ENCODE measurements around the gene C4orf17.

The C4orf17 gene

GRCh38 chr4:99540277-99540939 lies 29.6 kb downstream of the C4orf17 start:
- DNase-seq: no peak

DNA sequence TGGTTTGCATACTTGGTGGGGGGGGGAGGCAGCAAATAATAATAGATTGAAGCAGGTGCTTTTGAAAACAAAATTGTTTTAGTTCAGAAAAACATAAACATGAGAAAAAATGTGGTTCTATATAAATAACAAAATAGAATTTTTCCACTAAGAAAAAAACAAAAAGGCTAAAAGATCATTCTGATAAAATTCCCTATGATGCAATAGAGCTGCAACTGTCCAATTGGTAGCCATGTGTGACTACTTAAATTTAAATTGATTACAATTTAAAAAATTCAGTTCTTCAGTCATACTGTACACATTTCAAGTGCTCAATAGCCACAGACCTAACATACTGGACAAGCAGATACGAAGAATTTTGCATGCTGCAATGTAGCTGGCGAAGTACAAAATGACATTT lies 42.1 kb downstream of the C4orf17 start:
- DNase-seq: no peak

DNA sequence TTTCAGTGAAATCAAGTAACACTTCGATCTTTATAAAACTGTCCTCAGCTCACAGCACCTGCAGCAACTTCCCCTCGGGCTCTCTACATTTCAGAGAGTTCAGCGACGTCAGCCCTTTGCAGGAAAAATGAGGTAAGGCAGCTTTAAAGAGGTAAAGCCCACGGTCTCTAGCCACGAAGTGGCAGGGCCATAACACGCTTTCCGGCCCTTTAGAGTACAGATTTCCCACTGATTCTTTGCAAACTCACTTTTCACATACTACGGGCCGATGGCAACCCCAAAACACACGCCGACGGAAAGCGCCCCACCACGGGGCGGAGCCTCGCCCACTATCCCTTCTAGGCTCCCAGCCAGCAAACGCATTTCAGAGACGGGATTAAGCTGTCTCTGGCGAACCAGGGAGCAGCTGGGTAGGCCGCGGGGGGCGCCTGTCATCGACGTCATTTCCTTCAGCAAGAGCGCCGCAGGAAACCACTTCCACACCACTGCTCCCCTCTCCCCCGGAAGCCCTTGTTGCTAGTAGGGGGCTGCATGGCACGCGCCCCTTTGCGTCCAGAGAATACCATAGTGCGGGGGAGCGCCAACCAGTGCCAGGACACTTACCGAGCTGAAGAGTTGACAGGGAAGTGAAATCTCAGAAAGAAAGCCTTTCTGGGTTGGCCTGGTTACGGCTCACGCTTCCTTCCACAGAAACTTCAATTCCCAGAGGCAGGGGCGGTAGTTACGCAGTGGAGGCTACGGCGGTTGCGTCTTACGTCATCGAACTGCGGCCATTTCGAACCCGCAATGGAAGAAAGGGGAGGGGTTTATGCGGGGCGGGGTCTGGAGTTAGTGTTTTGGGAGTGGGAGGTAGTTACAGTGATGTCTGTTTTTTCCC lies 52.7 kb downstream of the C4orf17 start, which contains the start of gene TRMT10A:
TSS of gene TRMT10A (minus strand) at position 730 of the 877 bp plus-strand sequence. CDS start 4,701 bp downstream, outside the sequence.
- DNase-seq: peak; percentile 91

- no peak for DNase-seq
Observed at GRCh38 chr4:99564921-99565320, 54.1 kb downstream of the C4orf17 start.

- DNase-seq: no peak
Observed at GRCh38 chr4:99571883-99572282, 61.1 kb downstream of the C4orf17 start.

DNA sequence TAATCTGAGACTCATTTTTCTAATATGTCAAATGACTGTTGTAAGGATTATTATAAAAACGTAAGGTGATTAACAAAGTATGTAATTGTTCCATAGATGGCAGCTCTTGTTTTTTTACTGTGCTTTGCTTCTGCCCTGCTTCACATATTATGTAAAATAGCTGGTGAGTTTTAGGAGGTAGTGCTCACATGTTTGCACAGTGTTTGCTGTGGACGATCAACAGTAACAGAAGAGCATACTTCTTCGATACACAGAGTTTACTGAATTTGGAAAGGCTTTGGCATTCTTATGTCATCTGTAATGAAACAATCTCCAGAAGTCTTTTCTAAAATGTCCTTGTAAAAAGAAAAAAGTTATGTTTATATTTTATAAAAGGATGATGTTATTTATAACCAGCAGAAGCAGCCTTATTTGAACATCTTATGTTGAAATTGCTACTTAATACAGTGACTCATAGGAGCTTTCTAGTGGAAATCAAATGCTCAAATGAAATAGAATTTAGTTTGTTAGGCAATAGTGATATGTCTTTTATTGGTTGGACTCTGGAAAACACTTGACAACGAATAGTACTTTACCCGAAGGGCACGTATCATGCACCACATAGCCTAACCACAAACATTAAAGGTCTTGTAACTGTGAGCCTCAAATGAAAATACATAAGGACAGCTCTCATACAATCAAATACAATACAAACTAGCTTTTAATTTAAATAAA lies 61.9 kb downstream of the C4orf17 start:
- peak; percentile 40 for DNase-seq

DNA sequence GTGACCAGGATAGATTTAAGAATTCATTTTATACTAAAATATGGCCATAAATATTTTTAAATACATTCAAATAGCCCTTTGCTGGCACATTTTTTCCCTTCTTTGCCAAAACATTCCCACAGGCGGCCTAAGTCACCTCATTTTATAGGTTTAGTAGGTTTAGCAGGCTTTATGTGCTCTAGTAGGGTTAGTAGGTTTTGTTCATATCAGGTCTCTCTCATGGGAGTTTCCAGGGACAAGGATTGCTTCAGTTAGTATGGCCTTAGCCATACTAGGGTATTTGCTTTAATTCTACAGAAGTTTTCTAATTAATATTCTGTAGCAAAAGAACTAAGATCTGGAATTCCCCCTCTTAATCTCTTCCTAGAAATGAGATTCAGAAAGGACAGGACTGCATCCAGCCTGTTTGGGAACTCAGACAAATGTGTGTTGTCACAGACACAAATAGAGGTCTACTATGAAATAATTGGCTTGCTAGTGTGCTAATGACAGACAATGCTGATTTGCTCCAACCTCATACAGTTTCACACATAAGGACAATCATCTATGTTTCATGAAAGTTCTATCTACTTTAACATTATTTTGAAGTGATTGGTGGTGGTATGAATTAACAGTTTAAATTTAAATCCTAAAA lies 63.0 kb downstream of the C4orf17 start:
- DNase-seq: no peak

- DNase-seq: no peak
Observed at GRCh38 chr4:99574530-99575324, 63.9 kb downstream of the C4orf17 start, which contains the start of gene MTTP. MTTP (plus strand) TSS chr4:99574824; CDS start chr4:99574910, 86 bp downstream.

GRCh38 chr4:99578714-99579113 lies 67.9 kb downstream of the C4orf17 start:
- DNase-seq: no peak

DNA sequence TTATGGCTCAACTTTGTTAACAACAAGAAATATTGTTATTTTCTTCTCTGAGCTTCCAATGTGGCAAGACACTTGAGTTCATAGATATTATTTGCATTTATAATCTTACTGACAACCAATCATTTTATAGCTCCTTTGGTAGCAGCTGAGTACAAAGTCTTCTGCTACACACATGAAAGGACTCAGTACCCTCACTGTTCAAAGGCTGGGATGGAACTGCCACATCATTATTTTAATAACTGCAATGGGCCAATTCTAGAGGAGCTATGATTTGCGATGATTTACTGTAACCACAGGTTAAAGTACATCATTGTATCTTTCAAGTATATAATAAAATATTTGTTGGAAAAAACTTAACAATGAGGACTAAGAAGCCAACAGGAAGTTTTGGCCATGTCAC lies 74.7 kb downstream of the C4orf17 start:
- DNase-seq: no peak

- DNase-seq: no peak
Observed at GRCh38 chr4:99586322-99586721, 75.5 kb downstream of the C4orf17 start.

DNA sequence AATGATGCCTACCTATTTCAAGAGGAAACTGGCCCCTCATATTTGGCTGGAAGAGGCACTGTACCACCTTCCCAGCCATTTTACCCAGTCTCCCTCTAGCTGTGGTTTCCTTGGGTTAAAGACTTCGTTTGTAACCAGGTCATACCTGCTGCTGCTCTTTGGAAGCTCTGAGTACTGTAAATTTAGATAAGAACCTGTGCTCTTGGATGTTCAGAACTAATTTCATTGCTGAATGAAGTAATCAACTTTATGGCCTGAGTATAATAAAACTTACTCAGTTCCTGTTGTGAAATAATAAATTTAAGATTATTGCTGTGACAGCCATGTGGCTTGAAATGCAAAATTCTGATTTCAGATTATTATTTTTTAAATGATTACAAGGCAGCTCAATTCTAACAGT lies 76.0 kb downstream of the C4orf17 start:
- DNase-seq: no peak

- DNase-seq: no peak
Observed at GRCh38 chr4:99587309-99587708, 76.5 kb downstream of the C4orf17 start.

DNA sequence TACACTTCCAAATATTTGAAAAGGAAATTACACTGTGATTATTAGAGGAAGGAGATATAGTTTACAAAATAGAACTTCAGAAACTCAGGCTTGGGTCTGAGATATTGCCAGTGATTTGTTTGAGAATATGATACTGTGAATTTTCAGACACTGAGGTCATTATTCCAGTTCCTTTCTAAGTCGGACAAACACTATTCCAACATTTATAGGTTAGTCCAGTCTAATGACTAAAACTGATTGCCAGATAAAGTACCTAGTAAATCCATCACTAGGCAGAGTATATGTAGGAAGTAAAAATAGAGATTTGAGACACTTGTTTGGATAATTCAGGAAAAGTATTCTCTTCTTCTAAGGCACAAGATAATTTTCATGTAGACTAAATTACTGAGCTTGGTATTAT lies 77.0 kb downstream of the C4orf17 start:
- DNase-seq: no peak

DNA sequence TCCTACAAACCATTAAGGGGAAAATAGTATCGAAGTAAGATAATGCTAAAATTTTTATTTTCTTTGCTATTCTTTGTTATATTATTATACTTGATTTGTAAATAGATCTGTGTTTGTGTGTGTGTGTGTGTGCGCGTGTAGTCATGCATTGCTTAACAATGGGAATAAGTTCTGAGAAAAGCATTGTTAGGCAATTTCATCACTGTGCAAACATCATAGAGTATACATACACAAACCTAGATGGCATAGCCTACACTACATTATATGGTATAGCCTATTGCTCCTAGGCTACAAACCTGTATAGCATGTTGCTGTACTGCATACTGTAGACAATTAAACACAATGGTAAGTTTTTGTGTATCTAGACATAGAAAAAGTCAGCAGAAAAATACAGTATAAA lies 80.9 kb downstream of the C4orf17 start:
- no peak for DNase-seq

All from NCI-H526 treated with DMSO at 0.1 percent for 48 hours (cell line).